HuH-7 (cell line): ENCODE results near the gene GPX2.
A peak's percentile ranks its signal among the peaks of the same experiment; 100 is the strongest.

Source experiments
- DNase-seq: peaks from one replicate; pipeline ENCODE4 v3.0.0; 2011; ENCODE audit warnings: low spot score

GPX2 gene

GRCh38 chr14:64958743-64959142 is 16.2 kb upstream of the GPX2 start:
- DNase-seq = no peak

GRCh38 chr14:64958201-64958600 is 15.7 kb upstream of the GPX2 start:
- no peak for DNase-seq

- DNase-seq = no peak
Observed at GRCh38 chr14:64956697-64957406, 14.3 kb upstream of the GPX2 start.

GRCh38 chr14:64955297-64955696 is 12.8 kb upstream of the GPX2 start:
- DNase-seq = peak; percentile 15

- DNase-seq = no peak
Observed at GRCh38 chr14:64954491-64955240, 12.1 kb upstream of the GPX2 start.

- DNase-seq = no peak
Observed at GRCh38 chr14:64953661-64954060, 11.1 kb upstream of the GPX2 start.

GRCh38 chr14:64953310-64953654 is 10.7 kb upstream of the GPX2 start:
- DNase-seq = no peak

- no peak for DNase-seq
Observed at GRCh38 chr14:64952598-64953309, 10.2 kb upstream of the GPX2 start.

GRCh38 chr14:64951724-64952123 is 9.2 kb upstream of the GPX2 start:
- DNase-seq = no peak

- no peak for DNase-seq
Observed at GRCh38 chr14:64951291-64951690, 8.7 kb upstream of the GPX2 start.

- no peak for DNase-seq
Observed at GRCh38 chr14:64950889-64951288, 8.3 kb upstream of the GPX2 start.

- DNase-seq = no peak
Observed at GRCh38 chr14:64948612-64949210, 6.2 kb upstream of the GPX2 start.

GRCh38 chr14:64947710-64948611 is 5.4 kb upstream of the GPX2 start:
- no peak for DNase-seq

GRCh38 chr14:64946310-64947045 is 3.9 kb upstream of the GPX2 start:
- DNase-seq = no peak

- DNase-seq = no peak
Observed at GRCh38 chr14:64945431-64946178, 3.1 kb upstream of the GPX2 start.

- DNase-seq = no peak
Observed at GRCh38 chr14:64944861-64945260, 2.3 kb upstream of the GPX2 start.

- no peak for DNase-seq
Observed at GRCh38 chr14:64944041-64944440, 1.5 kb upstream of the GPX2 start.

- DNase-seq = no peak
Observed at GRCh38 chr14:64943556-64943955, 1.0 kb upstream of the GPX2 start.

- DNase-seq = no peak
Observed at GRCh38 chr14:64940336-64940910, 2.1 kb downstream of the GPX2 start.

GRCh38 chr14:64939817-64940190 is 2.7 kb downstream of the GPX2 start:
- DNase-seq = no peak
